Right atrium auricular region (tissue), 2 donors: ENCODE measurements around the gene CTXND1. TPM values are rescaled to one million over a fixed set of nuclear protein-coding genes. Genes with fewer than 3 reads are reported as not detected.

Source experiments
- DNase-seq: peaks from one replicate; pipeline ENCODE4 v3.0.0-alpha.2; 2019; ENCODE audit warnings: low spot score
- H3K27ac ChIP-seq, 2 donors: fragments of 200-600 bp; sonication (generic); 1 replicate in 1 of 2; 2 replicates in 1 of 2; pipeline ENCODE4 v1.5.1; 2016 to 2019
- H3K27me3 ChIP-seq, 2 donors: fragments of 200-600 bp; sonication (generic); one replicate each; pipeline versions ENCODE4 v1.5.1 to v1.6.0; 2017 to 2019
- H3K36me3 ChIP-seq: fragments of 200-600 bp; sonication (generic); one replicate; pipeline ENCODE4 v1.5.1; 2016
- H3K4me1 ChIP-seq, 2 donors: fragments of 200-600 bp; sonication (generic); one replicate each; pipeline versions ENCODE4 v1.5.1 to v1.6.0; 2017 to 2019
- H3K4me3 ChIP-seq, 2 donors: fragments of 200-600 bp; sonication (generic); 1 replicate in 1 of 2; 2 replicates in 1 of 2; pipeline ENCODE4 v1.5.1; 2017 to 2019; ENCODE audit warnings: mild to moderate bottlenecking in 1 of 2, moderate library complexity in 1 of 2
- H3K9me3 ChIP-seq, 2 donors: fragments of 200-600 bp; sonication (generic); one replicate each; pipeline ENCODE4 v1.5.1; 2019
- total RNA-seq, 2 donors: library from RNA; depleted of rRNA; stranded (reverse); fragments of >200 nt; gene quantifications; one replicate each; pipeline ENCODE4 v1.1.0, GENCODE V29; 2016
- TF ChIP-seq, protein P1 (sequence below), 2 donors: fragments of 200-600 bp; sonication (generic); IDR thresholded peaks; one replicate each; pipeline ENCODE4 v1.5.1; 2019; ENCODE audit warnings: antibody characterized with exemption in 2 of 2

The CTXND1 gene
- total RNA-seq, 2 donors from 2014 or later = 0.22 to 0.59 TPM

DNA sequence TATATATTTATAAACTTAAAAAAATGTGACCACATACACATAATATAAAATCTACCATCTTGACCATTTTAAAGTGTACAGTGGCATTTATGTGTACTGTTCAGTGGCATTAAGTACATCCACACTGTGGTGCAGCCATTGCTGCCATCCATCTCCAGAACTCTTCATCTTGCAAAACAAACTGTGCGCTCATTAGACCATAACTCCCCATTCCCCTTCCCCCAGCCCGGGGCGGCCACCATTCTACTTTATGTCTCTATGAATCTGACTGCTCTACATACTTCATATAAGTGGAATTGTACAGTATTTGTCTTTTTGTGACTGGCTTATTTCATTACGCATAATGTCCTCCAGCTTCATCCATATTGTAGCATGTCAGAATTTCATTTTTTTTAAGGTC, 47.8 kb downstream of the CTXND1 start:
- Histone ChIP-seq H3K27ac (no peak overlapping the region), H3K36me3 (no peaks in the 10 kb centered on the region), H3K27me3 (no peaks in the 10 kb centered on the region), H3K9me3 (no peaks in the 10 kb centered on the region), H3K4me3 (no peak overlapping the region), H3K4me1 (no peaks in the 10 kb centered on the region)
- peak; percentile 26 for DNase-seq
- TF ChIP-seq, protein P1, sequence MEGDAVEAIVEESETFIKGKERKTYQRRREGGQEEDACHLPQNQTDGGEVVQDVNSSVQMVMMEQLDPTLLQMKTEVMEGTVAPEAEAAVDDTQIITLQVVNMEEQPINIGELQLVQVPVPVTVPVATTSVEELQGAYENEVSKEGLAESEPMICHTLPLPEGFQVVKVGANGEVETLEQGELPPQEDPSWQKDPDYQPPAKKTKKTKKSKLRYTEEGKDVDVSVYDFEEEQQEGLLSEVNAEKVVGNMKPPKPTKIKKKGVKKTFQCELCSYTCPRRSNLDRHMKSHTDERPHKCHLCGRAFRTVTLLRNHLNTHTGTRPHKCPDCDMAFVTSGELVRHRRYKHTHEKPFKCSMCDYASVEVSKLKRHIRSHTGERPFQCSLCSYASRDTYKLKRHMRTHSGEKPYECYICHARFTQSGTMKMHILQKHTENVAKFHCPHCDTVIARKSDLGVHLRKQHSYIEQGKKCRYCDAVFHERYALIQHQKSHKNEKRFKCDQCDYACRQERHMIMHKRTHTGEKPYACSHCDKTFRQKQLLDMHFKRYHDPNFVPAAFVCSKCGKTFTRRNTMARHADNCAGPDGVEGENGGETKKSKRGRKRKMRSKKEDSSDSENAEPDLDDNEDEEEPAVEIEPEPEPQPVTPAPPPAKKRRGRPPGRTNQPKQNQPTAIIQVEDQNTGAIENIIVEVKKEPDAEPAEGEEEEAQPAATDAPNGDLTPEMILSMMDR (IDR thresholded peaks at IDR 0.05) = no peak

DNA sequence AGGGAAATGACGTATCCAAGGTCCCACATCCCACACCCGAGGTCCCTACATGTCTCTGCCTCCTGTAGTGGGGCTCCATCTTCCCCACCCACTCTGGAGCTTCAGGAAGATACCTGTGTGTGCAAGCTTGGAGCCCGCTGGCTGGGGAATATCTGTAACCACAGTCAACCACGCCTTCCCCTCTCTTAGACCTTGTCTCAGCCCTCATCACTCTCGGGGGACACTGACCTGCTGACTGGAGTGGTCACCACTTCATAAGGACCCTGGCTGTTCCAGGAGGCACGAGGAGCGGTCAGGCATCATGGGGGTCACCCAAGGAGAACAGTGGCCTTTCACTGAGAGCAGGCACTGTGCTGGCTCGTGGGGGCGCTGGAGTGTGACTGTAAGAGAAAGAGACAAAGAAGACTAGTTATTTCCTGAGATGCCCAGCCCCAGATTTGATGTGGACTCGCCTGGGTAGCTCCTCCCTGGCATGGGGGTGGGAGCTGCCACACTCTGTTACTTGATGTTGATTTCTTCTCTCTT, 48.6 kb downstream of the CTXND1 start:
- peak; percentile 44 for DNase-seq
- Histone ChIP-seq H3K36me3 (no peaks in the 10 kb centered on the region), H3K9me3 (no peaks in the 10 kb centered on the region), H3K27ac (no peak overlapping the region), H3K4me1 (no peaks in the 10 kb centered on the region), H3K4me3 (no peak overlapping the region), H3K27me3 (no peaks in the 10 kb centered on the region)
- TF ChIP-seq, protein P1 (IDR thresholded peaks at IDR 0.05) = no peak

DNA sequence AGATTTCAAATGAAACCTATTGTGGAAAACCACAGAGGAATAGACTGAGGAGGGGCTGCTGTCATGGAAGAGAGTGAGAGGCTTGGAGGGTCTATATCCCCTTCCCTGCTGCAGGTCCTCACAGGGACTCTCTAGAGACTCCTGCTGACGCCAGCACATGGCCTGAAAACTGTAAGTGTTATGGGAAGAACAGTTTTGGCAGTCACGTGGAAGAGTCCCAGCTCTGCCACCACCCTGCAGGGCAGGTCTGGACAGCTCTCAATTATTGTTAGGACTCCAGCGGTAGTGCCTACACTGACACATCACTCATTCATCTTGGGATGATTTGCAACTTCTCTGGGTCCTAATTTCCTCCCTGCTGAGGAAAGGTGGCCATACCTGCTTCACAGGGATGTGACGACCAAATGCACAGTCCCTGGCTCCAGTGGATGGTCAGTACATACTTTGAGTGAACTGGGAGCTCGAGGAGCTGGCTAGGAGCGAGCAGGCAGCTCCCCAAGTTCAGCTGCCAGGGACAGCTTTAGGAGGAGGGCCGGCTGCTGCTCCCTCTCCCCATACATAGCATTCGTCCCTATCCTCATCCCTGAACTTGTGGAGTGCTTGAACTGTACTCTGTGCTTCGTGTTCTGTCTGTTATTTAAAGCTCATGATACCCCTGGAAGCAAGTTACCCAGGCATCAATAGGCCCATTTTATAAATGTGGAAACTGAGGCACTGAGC, 49.2 kb downstream of the CTXND1 start:
- Histone ChIP-seq H3K4me3 (no peak overlapping the region), H3K36me3 (no peaks in the 10 kb centered on the region), H3K27me3 (no peaks in the 10 kb centered on the region), H3K27ac (no peak overlapping the region), H3K9me3 (no peaks in the 10 kb centered on the region), H3K4me1 (no peaks in the 10 kb centered on the region)
- TF ChIP-seq, protein P1 (IDR thresholded peaks at IDR 0.05) = no peak
- peak; percentile 4 for DNase-seq

DNA sequence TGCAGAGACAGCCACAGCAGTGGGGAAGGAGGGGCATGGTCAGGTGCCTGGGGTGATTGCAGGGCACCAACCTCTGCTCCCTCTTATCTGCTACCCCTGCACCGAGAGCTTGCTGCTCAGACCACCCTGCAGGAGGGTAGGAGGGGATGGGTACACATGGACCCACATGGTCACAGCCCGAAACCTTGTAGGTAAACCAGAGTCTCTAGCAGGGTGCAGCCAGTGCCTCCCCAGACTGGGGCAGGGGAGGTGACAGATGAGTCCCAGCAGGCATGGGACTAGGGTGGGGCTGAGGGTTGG, 50.0 kb downstream of the CTXND1 start:
- DNase-seq = peak; percentile 28
- H3K4me1 ChIP-seq = no peaks in the 10 kb centered on the region
- no peak overlapping the region for H3K4me3 ChIP-seq
- TF ChIP-seq, protein P1 (IDR thresholded peaks at IDR 0.05) = no peak
- H3K36me3 ChIP-seq = no peaks in the 10 kb centered on the region
- H3K27me3 ChIP-seq = no peaks in the 10 kb centered on the region
- no peaks in the 10 kb centered on the region for H3K9me3 ChIP-seq
- no peak overlapping the region for H3K27ac ChIP-seq

DNA sequence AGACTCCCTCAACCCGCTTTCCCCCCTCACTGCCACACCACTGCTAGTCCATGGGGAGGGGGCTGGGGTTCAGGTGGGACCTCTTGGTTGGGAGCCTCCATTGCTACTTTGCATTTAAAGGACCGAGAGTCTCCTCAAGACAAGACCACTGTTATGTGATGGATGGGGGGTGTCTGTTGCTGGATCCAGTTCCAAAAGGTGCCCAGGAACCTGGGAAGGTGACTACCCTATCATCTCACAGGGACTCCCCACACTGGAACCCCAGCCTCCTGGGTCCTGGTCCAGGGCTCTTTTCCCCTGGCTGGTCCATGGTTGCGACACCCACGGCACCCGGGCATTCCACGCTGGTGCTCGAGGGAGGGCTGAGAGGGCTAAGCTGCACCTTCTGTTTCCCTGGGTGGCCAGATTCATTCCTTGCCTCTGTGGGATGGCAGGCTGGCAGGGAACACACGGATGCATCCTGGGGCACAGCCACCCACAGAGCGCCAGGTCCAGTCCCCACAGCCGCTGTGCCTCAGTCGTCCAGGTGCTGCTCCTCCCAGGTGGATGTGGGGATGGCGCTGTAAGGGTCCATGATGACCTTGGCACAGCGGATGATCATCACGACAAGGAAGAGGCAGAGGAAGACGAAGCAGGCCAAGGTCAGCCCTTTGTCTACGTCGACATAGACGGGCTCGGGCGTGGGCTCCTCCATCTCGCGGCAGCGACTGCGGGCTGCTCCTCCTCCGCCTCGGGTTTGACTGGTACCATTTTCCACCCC, 50.6 kb downstream of the CTXND1 start:
- TF ChIP-seq, protein P1 (IDR thresholded peaks at IDR 0.05) = no peak
- no peaks in the 10 kb centered on the region for H3K27me3 ChIP-seq
- no peak overlapping the region for H3K27ac ChIP-seq
- no peak overlapping the region for H3K4me3 ChIP-seq
- H3K4me1 ChIP-seq = no peaks in the 10 kb centered on the region
- no peaks in the 10 kb centered on the region for H3K36me3 ChIP-seq
- peak; percentile 9 for DNase-seq
- H3K9me3 ChIP-seq = no peaks in the 10 kb centered on the region
